ENCODE data around the gene MPHOSPH9.
"Not testable (repeated sequence)": the region's sequence is repeated elsewhere in the genome, so short reads cannot be mapped to it uniquely, and the experiment has no call there.

The MPHOSPH9 gene

DNA sequence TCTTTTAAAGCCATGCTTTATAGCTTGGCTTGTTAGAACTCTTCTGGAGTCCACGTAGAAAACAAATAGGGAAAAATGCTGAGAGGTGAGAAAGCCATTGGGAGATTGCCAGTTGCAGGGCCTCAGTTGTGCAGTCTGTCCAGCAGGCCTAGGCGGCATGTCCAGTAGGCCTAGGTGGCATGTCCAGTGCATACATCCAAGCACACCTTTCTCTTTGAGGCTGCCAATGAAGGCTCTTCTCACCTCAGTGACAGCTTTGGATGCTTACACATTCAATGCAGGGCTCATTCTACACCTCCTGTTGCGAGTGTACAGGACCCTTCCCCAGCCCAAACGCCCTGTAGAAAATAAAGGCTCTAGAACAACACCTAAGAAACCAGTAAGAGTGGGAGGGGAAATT is 25.7 kb upstream of the MPHOSPH9 start:
- no peak for DNase-seq

DNA sequence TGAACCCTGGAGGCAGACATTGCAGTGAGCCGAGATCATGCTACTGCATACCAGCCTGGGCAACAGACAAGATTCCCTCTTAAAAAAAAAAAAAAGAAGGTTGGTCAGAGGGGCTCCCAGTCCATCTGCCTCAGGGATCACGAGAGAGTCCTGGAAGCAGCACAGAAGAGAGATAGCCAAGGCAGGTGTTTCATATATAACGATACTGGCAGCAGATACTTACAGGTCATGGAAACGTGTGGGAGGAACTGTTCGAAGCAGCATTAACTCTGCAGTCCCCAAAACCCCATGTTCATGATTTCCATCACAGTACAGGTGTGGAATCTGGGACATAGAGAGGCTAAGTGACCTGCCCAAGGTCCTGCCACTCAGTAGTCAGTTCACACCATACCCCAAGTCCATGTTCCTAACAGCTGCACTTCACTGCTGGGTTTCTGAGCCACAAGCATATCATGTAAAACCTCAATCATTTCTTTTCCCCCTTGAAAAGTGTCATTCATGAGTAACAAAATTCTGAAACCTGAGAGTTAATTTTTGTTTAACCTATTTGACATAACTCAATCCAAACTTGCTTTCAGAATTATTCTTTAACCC is 22.0 kb upstream of the MPHOSPH9 start:
- DNase-seq, result no peak

DNA sequence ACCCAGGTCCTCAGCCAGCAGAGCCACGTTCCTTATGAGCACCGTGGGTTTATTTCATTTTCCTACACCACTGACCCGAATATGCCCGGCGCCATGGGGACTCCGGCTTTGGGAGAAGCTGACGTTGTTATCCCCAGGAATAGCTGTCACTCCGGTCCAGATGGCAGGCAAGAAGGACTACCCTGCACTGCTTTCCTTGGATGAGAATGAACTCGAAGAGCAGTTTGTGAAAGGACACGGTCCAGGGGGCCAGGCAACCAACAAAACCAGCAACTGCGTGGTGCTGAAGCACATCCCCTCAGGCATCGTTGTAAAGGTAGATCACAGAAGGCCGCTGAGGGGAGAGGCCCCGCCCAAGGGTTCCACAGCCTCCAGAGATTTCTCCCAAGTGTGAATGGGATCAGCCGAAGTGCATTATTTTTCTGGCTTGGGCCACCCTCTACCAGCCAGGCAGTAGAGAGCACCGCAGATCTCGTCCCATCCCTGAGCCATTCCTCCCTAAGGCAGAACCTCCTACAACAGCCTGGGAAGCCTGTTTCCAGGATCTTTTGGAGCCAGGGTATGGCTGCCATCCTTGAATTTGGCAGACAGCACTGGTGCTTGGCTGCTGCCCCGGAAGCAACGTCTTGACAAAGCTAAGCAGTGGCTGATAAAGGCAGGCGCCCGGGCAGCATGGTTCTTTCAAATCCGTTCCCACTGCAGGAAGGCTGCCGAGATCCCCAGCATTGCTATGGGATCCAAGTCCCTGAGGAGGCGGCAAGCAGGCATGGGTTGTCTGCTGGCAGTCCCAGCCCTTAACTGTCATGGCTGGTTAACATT is 20.9 kb upstream of the MPHOSPH9 start:
- DNase-seq, result no peak

DNA sequence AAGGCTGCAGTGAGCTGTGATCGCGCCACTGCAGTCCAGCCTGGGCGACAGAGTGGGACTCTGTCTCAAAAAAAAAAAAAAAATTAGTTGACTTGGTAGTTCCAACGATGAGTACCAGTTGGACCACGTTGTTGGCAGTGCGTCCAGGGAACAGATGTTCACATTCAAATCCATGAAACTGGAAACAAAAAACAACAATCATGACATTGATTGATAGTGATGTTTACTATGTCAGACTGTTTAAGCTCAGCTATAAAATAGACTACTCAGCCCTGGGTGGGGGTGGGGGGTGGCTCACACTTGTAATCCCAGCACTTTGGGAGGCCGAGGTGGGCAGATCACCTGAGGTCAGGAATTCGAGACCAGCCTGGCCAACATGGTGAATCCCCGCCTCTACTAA is 19.4 kb upstream of the MPHOSPH9 start:
- DNase-seq, result not testable (repeated sequence)

DNA sequence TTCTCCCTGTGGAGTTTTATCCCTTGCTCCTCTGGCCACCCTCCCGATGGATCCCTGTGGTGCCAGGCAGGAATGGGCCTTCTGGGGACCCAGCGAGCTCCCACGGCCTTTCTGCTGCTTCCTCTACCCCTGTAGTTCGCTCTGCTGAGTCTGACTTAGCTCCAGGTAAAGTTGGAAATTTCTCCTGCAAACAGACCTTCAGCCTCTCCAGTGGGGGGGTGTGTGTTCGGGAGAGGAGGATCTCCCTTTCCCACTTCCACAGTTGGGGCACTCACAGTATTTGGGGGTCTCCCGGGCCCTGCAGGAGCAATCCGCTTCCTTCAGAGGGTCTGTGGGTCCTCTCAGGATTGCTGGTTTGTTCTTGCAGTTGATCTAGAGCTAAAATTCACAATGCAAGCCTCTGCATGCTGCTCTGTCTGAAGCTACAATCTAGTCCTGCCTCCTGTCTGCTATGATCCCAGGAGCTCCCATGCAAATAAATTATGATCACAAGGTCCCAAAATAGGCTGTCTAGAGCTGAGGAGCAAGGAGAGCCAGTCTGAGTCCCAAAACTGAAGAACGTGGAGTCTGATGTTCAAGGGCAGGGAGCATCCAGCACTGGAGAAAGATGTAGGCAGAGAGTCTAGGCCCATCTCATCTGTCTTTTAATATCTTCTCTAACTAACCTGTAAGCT is 18.6 kb upstream of the MPHOSPH9 start:
- no peak for DNase-seq

DNA sequence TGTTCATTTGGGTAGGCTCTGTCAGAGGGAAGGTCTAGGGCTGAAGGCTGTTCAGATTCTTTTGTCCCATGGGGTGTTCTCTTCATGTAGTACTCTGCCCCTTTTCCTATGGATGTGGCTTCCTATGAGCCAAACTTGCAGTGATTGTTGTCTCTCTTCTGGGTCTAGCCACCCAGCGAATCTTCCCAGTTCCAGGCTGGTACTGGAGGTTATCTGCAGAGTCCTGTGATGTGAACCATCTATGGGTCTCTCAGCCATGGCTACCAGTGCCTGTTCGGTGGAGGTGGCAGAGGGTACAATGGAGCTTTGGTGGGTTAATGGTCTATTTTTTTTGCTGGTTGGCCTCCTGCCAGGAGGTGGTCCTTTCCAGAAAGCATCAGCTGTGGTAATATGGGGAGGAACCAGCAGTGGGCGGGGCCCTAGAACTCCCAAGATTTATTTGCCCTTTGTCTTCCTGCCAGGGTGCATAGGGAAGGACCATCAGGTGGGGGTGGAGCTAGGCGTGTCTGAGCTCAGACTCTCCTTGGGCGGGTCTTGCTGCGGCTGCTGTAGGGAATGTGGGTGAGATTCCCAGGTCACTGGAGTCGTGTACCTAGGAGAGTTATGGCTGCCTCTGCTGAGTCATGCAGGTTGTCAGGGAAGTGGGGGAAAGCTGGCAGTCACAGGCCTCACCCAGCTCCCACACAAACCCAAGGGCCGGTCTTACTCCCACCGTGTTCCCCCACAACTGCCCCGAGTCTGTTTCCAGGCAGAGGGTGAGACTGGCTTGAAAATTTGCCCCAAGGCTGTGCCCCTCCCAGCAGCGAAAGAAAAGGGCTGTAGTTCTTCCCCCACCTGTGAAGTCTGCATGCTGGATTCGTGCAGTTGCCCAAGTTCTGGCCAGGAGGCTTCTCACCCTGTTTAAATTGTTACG is 17.8 kb upstream of the MPHOSPH9 start:
- no peak for DNase-seq

DNA sequence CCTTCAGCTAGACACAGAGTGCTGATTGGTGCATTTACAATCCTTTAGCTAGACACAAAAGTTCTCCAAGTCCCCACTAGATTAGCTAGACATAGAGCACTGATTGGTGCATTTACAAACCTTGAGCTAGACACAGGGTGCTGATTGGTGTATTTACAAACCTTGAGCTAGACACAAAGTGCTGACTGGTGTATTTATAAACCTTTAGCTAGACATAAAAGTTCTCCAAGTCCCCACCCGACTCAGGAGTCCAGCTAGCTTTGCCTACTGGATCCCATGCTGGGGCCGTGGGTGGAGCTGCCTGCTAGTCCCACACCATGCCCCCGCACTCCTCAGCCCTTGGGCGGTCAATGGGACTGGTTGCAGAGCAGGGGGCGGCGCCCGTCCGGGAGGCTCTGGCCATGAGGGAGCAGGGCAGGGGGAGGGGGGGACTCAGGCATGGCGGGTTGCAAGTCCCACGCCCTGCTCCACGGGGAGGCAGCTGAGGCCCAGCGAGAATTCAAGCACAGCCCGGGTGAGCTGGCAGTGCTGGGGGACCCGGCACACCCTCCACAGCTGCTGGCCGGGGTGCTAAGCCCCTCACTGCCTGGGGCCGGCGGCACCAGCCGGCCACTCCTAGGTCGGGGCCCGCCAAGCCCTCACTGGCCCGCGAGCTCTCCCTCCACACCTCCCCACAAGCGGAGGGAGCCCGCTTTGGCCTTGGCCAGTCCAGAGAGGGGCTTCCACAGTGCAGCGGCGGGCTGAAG is 16.2 kb upstream of the MPHOSPH9 start:
- peak; percentile 17 for DNase-seq

DNA sequence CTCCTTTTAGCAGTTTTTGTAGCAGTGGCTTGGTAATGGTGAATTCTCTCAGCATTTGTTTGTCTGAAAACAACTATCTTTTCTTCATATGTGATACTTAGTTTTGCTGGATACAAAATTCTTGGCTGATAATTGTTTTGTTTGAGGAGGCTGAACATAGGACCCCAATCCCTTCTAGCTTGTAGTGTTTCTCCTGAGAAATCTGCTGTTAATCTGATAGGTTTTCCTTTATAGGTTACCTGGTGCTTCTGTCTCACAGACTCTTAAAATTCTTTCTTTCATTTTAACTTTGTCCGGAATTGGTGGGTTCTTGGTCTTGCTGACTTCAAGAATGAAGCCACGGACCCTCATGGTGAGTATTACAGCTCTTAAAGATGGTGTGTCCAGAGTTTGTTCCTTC is 15.2 kb upstream of the MPHOSPH9 start:
- DNase-seq, result not testable (repeated sequence)

DNA sequence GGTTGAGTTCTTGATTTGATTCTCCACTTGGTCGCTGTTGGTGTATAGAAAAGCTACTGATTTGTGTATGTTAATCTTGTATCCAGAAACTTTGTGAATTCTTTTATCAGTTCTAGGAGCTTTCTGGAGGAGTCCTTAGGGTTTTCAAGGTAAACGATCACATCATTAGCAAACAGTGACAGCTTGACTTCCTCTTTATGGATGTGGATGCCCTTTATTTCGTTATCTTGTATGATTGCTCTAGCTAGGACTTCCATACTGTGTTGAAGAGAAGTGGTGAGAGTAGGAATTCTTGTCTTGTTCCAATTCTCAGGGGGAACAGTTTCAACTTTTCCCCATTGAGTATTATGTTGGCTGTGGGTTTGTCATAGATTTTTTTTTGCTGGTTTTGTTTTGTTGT is 12.7 kb upstream of the MPHOSPH9 start:
- DNase-seq, result no peak

DNA sequence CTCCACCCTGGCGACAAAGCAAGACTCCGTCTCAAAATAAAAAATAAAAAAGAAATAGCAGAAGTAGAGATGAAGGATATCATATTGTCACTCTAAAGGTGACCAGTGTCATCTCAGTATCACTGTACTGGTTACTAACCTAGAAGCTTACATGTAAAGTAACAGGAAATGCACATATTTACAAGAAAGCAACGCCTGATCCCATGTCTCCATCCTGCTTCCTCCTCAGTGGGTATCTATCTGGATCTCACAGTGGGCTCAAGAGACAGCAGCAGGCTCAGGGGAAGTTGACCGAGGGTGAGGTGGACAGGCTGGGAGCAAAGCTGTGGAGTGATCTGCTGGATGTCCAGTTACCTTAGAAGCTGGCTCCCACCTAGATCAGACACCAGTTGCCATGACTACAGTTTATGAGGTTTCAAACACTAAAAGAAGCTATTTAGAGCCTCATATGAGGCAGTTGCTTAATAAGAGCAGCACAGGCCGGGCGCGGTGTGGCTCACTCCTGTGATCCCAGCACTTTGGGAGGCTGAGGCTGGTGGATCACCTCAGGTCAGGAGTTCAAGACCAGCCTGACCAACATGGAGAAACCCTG is 10.8 kb upstream of the MPHOSPH9 start:
- no peak for DNase-seq

DNA sequence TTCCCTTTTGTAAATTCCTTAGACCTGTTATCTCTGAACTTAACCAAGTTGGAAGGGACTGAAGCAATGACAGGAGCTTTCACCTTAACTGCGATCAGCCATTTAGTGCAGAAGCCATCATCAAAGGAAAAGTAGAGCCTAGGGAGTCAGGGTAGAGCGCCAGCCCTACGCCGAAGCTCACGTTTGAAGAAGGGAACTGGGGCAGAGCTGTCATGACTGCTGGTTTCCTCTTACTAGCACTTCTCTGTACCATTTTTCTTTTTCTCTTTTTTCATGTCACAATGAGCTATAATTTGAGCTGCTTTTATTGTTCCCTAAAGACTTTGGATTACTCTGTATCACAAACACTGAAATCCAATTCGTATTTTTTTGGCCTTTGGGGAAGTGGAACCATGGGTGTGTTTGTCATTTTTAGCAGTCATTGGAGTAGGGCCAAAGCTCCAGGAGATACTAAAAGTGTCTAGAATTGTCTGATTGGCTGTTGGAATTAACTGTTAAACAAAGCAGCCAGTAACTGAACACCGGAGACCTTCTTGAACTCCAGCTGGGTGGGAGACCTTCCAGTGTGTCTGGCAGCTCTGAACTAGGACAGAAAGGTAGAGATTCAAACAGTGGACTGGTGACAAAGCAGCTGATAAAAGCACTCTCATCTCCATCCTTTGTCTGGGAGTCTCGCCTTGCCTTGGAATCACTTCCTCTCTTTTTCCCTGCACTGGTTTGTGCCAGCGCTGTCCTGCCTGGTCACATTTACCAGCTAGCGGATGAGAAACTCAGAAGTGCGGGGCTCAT is 9.4 kb upstream of the MPHOSPH9 start:
- DNase-seq, result no peak

DNA sequence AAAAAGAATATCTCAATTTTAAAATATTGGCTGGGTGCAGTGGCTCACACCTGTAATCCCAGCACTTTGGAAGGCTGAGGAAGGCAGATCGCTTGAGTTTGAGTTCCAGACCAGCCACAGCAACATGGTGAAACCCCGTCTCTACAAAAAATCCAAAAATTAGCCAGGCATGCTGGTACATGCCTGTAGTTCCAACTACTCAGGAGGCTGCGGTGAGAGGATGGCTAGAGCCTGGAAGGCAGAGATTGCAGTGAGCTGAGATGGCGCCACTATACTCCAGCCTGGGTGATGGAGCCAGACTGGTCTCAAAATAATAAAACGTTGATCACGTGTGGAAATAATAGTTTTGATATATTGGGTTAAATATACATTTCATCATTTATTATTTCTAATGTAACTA is 6.0 kb upstream of the MPHOSPH9 start:
- no peak for DNase-seq

DNA sequence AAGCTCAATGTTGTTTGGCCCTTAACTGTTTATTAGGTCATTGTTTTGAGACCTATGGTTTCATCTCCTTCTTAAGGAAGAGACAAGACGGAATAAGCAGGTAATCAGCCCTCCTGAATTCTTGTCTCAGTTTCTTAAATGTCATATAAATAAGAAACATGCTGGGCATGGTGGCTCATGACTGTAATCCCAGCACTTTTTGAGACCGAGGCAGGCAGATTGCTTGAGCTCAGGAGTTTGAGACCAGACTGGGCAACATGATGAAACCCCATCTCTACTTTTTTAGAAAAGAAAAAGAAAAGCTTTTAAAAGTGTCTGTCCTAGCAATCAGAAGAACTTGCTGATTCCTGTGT is 5.4 kb upstream of the MPHOSPH9 start:
- DNase-seq, result no peak

DNA sequence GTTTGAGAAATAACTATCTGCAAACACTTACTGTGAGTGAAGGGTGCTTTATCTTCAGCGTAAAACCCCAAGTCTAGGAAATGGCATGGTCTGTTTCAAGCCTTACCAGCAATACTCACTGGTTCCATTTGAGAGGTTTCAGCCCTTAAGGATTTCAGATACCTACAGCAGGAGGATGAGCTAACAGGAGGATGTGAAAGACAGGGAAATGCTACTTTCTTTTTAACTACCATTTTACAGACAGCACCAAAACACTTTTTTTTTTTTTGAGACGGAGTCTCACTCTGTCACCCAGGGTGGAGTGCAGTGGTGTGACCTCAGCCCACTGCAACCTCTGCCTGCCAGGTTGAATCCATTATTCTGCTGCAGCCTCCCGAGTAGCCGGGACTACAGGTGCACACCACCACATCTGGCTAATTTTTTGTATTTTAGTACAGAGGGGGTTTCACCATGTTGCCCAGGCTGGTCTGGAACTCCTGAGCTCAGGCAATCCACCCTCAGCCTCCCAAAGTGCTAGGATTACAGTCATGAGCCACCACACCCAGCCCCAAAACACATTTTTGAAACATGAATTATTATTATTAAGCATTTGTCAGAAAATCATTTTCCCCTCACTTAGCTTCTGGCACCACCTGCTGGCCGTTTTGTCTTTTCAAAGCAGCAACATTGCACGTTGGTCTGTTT is 4.8 kb upstream of the MPHOSPH9 start:
- DNase-seq, result peak; percentile 74

DNA sequence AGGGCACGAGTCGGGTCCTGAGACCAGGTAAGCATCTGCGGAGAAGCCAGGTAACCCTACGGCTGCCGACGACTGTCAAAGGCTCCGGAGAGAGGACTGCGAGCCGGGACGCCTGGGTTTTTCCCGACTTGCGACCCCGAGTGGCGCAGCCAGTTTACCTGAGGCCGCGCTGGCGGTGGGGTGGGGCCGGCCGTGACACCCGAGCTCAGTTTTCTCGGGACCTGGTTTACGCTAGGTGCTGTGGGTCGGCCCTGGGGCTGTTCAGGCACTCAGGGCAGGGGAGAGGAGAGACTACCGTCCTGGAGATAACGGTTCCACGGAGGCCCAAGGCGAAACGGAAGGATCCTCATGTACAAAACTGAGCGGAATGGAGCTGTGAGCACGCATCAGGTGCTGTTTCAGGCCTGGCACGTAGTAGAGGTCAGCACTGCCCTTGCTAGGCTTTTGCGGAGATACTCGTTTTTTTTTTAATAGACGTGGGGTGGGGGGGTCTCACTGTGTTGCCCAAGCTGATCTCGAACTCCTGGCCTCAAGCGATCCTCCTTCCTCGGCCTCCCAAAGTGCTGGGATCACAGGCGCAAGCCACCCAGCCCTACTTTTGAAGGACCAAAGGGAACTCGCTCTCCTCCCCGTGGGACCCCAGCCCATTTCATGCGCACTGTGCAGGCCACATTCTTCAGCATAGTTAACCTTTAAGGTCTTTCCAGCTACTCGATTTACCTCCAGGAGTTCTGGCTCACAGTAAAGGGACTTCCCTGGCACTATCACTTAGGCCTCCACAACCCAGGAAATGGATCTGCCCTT is 766 bp upstream of the MPHOSPH9 start:
- no peak for DNase-seq

DNA sequence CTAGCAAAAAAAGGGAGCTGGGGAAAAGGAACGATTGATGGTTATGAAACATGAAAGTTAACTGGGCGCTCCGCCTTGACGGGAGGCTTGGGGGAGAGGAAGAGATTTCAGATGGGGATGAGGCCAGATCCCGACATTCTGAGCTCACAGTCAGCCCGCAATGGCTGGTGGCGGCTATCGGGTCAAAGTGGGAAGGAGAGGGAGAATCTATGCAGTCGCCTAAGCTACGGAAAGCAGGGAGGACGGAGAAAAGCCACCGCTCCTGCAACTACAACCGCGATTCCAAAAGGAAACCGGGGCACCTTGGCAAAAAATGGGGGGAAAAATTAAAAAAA is 502 bp downstream of the MPHOSPH9 start:
- DNase-seq, result no peak

DNA sequence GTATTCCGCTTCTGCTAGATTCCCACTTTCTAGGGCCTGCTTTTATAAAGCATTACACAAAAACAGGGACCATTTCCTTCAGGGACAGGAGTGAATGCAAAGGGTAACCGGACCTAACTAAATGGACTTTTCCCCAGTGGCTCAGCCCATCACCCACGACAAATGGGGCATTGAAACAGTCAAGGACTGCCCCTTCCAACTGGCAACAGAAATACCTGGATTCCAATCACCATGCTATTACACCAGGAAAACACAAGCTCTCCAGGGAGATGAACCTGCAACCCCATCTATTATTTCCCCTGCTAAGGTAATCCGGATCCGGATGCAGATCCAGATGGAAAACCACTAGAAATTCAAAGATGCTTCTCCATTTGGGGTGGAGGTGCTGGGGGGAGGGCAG is 1.0 kb downstream of the MPHOSPH9 start:
- DNase-seq, result no peak

DNA sequence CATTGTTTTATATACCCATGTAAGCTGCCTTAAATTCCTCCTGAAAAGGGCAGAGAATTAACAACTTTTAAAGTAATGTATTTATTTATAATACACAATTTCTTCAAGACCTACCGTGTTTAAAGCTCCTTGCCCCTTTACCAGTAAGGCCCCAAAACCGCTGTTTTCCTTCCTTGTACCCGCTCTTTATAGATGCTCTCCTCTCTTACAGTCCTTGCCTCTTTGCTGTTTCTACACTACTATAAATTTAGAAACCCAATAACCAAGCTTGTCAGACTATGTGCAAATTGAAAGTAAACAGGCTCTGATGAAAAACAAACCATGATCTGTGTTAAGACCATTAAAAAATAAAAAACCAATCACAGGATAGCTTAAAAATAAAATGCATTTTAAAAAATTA is 3.9 kb downstream of the MPHOSPH9 start:
- no peak for DNase-seq

DNA sequence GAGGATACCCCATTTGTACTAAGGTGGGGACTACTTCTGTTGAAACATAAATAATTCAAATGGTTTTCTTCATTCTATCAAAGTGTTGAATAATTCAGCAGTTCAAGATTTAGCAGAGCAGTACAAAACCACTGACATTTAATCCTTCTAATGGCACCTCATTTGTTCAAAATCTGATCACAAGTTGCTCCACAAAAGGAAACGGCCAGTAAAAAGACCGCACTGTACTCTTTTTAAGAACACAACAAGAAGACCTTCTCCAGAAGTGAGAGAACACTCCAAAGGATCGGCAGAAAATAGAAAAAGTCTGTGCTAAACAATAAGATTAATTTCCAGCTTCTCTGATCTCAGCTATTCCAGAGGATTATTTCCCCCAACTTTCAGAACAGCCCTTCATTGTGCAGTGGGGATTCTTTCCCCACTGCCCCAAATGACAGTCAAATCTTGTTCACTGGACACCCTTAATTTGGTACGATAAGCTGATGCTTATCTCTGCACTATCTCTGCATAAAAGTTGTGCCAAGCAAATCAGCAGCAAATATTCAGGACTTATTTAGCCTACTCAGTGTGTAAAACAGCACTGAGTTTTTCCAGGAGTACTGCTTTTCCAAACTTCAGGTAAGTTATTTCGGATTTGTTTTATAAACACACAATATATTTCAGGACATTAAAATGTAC is 5.2 kb downstream of the MPHOSPH9 start:
- DNase-seq, result no peak

Measured in activated T-cell treated with anti-CD3 and anti-CD28 coated beads, Interleukin-2, amount 50 U/mL, for 1 hour (primary cell).